Hematopoietic multipotent progenitor cell (in vitro differentiated cells): ENCODE data around the gene PTPRK. TPM values are rescaled to one million over a fixed set of nuclear protein-coding genes. Genes with fewer than 3 reads are reported as not detected.

Experiments used
- DNase-seq, 3 donors: peaks; one replicate each; pipeline ENCODE4 v3.0.0-alpha.2; 2011 to 2015; ENCODE audit warnings: low read depth in 2 of 3, low spot score in 2 of 3
- total RNA-seq: library from RNA; depleted of rRNA; stranded (reverse); fragments of >200 nt; gene quantifications from one replicate; pipeline ENCODE4 v1.2.3, GENCODE V29; 2012

Gene PTPRK
- total RNA-seq, 1 donor: 0.81 TPM

DNA sequence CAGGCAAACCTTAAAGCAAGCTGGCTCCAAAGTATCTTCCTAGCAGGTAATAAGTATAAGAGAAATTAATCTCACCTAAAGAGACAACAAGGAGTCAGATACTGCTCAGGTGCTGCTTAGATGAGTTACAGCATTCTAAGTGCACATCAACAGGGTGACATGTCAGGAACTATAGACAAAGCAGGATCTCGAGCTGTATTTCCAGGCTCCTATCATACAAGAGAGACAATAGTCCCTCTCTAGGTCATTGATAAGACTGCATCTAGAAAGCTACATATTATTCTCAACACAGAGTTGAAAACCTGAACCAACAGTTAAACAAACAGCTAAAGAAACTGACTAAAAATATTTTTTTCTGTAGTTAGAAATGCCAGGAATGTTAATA is 3.9 kb downstream of the PTPRK start:
- DNase-seq: no peak

GRCh38 chr6:128515550-128516513 is 4.6 kb downstream of the PTPRK start:
- DNase-seq: no peak

- no peak for DNase-seq
Observed at GRCh38 chr6:128513878-128514277, 6.5 kb downstream of the PTPRK start.

DNA sequence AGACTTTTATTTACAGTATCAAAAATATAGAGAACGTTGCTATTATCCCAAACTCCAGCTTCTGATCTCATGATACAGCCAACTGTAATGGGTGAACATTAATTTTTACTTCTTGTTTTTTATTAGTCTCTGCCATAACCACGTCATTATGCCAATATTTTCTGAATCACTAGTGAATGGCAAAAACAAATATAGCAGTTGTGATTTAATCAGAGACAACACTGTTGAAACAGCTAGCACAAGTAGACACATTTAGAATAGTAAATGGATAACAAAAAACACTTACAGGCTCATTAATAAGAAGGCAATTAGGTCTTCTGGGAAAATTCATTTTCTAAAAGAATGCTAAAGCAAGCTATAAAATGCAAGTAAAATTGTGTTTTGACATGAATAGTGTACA is 8.1 kb downstream of the PTPRK start:
- no peak for DNase-seq

DNA sequence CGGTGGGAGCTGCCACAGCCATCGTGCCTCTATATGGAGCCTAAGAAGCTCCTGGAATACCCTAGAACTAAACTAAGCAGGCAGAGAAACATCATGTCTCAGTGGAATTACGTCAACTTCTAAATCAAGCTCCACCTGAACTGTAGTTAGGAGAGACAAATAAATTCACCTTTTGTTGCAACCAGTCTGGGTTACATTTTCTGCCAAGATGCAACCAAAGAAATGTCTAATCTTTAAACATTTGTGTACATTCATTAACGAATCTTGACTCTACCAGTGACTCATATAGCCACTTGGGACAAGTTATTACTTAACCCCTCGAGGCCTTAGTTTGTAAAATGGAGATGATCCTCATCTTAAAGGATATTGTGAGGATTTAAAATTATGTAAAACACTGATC is 8.9 kb downstream of the PTPRK start:
- no peak for DNase-seq

- no peak for DNase-seq
Observed at GRCh38 chr6:128509709-128510108, 10.7 kb downstream of the PTPRK start.

GRCh38 chr6:128508588-128509296 is 11.7 kb downstream of the PTPRK start:
- DNase-seq: no peak

- DNase-seq: no peak
Observed at GRCh38 chr6:128507337-128508310, 12.8 kb downstream of the PTPRK start.

DNA sequence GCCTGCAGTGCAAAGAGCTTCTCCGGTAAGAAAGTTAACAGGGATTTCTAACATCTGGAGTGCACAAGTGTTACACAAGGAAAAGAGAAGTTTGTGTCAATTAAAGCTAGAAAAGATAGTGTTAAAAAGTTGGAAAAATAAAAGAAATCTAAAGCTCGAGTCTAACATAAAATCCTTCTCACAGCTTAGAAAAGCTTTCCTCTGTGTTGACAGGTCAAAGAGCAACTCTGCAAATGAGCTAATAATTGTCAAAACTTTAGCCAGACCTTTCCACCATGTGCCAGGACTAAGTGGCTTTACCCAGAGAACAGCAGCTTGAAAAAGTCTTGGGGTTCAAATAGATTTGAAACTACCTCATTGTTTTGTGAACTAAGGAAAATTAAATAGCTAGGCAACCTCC is 14.8 kb downstream of the PTPRK start:
- DNase-seq: no peak

DNA sequence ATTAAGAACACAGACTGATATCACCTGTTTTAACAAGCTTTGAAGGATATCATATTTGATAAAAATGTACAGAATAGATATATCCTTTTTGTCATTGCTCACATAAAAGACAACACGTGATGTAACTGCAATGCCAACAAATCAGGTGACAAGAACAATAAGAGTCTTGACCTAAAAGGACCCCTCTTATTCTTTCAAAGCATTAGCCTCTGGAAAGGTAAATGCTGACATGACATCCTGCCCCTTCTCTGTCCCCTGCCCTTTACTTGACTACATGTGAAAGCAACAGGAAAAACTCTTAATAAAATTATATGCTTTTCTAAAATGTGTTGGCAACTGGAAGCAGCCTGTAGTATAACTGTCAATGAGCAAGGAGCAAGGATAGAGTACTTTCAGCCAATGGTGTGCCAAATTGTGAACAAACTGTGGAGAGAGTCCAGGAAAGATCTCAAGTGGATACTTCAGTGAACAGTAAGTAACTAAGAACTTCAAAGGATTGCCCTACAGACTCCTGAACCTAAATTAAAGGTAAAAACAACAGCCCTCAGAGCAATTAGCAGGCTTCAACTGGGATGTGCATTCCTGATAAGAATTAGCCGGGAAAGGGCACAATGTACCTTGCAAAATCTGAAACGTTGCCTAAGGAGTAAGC is 16.3 kb downstream of the PTPRK start:
- DNase-seq: no peak

- DNase-seq: no peak
Observed at GRCh38 chr6:128500749-128501600, 19.4 kb downstream of the PTPRK start.

- no peak for DNase-seq
Observed at GRCh38 chr6:128500014-128500413, 20.4 kb downstream of the PTPRK start.

GRCh38 chr6:128499079-128499731 is 21.2 kb downstream of the PTPRK start:
- no peak for DNase-seq

DNA sequence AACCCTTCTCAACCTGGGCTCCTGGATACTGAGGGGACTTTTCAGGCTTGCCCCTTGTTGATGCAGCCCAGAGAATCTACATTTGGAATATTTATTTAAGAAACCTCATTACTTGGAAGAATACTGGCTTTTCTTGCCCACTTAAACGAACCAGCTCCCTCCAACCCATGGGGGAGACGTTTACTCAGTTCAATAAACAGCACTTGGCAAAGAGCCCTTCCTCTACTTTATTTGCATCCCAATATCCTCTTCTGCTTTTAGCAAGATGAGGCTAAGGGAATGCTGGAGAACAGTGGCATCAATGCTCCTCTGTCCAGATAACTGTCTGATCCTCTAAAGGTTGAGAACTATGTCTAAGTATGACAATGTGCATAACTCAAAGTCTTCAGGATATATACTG is 22.2 kb downstream of the PTPRK start:
- no peak for DNase-seq

- DNase-seq: no peak
Observed at GRCh38 chr6:128495536-128496333, 24.7 kb downstream of the PTPRK start.

DNA sequence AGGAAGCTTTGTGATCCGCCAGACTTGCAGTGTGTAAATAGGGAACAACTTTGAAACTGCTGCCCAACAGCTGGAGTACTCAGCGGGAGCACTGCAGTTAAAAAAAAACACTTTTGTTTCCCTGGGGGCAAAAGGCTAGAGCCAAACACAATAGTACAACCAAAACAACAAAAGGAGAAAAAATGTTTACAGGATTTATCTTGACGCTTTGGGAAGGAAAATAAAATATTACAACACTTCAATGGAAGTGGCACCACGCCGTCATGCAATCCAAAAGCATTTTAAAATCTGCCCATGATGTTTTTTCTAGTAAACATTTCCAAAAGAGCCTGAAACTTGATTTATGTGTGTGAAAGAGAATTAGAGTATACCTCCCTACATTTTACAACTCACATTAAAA is 26.0 kb downstream of the PTPRK start:
- DNase-seq: no peak

DNA sequence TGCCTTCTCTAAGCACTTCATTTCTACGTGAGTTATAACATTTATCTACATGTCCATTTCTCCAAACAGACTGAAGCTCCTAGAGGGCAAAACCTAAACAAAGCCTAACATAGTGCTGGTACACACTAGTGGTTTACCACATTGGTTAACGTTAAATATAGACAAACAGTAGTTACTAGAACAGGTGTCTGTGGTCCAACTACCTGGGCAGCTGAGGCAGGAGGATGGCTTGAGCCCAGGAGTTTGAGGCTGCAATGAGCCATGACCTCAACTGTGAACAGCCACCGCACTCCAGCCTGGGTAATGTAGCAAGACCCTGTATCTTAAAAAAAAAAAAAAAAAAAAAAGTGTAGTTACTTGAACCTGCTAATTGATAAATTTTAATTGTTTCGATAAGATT is 26.5 kb downstream of the PTPRK start:
- no peak for DNase-seq

DNA sequence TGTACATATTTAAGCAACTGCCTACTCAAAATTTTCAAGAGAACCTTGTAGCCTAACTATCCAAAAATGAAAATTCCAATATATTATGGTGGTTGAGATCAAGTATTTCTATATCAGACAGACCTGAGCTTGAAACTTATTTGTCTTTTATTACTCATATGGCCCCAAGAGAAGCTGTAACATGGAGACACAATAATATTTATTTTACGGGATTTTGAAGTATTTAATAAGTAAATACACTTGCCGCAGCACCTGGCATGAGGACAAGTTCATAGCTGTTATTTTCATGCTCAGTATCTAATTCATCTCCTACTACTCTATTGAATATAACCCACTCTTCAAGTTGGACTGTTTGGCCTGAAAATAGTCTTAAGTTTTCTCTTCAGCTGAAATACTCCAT is 28.0 kb downstream of the PTPRK start:
- DNase-seq: no peak
